ENCODE data around the gene RPL35.
"Not testable (repeated sequence)": the region's sequence is repeated elsewhere in the genome, so short reads cannot be mapped to it uniquely, and the experiment has no call there.

The RPL35 gene

DNA sequence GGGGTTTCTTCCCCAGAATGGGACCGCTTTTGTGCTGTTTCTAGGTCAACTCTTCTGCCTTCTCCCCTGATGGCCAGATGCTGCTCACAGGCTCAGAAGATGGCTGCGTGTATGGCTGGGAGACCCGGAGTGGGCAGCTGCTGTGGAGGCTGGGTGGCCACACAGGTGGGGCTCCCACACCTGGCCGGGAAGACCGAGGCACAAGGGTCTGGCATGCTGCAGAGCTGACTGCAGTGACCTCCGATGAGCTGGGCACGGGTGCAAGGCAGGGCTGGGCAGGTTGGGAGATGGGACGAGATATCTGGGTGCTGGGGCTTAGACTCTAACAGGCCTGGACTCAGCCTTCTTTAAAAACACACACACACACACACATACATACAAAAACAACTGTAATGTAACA is 7.6 kb downstream of the RPL35 start:
- TF ChIP-seq, protein P1, sequence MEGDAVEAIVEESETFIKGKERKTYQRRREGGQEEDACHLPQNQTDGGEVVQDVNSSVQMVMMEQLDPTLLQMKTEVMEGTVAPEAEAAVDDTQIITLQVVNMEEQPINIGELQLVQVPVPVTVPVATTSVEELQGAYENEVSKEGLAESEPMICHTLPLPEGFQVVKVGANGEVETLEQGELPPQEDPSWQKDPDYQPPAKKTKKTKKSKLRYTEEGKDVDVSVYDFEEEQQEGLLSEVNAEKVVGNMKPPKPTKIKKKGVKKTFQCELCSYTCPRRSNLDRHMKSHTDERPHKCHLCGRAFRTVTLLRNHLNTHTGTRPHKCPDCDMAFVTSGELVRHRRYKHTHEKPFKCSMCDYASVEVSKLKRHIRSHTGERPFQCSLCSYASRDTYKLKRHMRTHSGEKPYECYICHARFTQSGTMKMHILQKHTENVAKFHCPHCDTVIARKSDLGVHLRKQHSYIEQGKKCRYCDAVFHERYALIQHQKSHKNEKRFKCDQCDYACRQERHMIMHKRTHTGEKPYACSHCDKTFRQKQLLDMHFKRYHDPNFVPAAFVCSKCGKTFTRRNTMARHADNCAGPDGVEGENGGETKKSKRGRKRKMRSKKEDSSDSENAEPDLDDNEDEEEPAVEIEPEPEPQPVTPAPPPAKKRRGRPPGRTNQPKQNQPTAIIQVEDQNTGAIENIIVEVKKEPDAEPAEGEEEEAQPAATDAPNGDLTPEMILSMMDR (IDR thresholded peaks at IDR 0.05; ENCODE audit: control insufficient read depth, insufficient read depth, low read depth, low read length, missing control alignments) = no peak
- no peak overlapping the region for H3K4me3 ChIP-seq (ENCODE audit: control insufficient read depth, low read depth, low read length)
- no peak for DNase-seq (ENCODE audit: low read depth)

DNA sequence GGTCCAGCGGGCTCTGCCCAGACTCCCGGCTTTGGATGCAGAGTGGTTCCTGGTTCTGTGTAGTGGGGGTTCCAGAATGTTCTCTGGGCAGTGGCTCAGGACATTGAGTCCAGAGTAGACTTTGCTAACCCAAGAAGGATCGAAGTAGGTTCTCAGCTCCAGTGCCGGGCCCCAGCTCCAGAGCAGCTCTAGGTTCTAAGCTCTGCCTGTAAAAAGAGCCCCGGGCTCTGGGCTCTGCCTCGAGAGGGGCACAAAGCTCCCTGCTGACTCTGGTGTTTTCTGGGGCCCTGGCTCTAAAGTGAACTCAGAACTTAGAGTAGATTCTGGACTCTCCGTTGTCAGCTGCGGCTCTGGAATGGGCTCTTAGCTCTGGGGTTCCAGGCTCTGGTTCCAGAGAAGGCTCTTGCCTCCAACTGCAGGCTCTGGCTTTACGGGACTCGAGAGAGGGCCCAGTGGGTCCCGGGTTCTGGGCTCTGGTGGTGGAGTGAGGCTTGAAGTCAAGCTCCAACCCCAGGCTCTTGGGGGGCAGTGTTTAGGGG is 8.1 kb downstream of the RPL35 start:
- TF ChIP-seq, protein P1 (IDR thresholded peaks at IDR 0.05; ENCODE audit: control insufficient read depth, insufficient read depth, low read depth, low read length, missing control alignments) = no peak
- H3K4me3 ChIP-seq (ENCODE audit: control insufficient read depth, low read depth, low read length) = peak overlapping the region; percentile 37
- DNase-seq (ENCODE audit: low read depth) = no peak

DNA sequence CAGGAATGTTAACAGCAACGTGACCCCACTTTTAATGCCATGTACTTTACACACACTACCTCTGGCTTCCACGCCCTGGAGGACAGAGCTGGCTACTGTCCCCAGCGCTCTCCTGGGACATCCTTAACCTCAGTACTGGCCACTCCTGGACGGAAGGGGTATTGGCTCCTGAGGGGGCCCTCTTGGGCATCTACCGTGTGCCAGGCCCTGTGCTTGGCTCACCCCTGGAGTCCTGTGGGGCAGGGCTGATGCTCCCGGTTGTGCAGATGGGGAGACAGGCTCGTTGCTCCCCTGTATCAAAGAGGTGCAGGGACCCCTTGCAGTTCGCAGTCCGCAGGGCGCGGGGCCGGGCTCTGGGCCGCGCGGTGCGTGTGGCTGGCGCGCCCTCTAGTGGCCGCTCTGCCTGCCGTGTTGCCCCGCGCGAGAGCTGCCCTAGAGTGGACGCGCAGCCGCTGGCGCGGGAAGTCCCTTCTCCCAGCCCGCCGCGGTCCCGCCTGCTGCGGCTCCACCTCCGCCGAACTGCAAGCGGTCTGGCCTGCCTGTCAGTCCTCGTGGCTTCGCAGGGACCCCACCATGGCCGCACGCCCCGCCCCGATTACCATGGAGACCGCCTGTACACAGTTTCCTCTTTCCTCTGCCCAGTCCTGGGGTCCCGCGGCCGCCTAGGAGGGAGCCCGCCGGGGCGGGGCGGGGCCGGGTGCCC is 8.8 kb downstream of the RPL35 start, which contains the start of gene WDR38:
Gene WDR38 (plus strand): TSS at position 632 of the 703 bp plus-strand sequence. CDS start 72 bp downstream, outside the sequence.
- TF ChIP-seq, protein P1 (IDR thresholded peaks at IDR 0.05; ENCODE audit: control insufficient read depth, insufficient read depth, low read depth, low read length, missing control alignments) = peak; percentile 86
- DNase-seq (ENCODE audit: low read depth) = no peak
- peak within 1 kb of the TSS; percentile 37 for H3K4me3 ChIP-seq (ENCODE audit: control insufficient read depth, low read depth, low read length)

DNA sequence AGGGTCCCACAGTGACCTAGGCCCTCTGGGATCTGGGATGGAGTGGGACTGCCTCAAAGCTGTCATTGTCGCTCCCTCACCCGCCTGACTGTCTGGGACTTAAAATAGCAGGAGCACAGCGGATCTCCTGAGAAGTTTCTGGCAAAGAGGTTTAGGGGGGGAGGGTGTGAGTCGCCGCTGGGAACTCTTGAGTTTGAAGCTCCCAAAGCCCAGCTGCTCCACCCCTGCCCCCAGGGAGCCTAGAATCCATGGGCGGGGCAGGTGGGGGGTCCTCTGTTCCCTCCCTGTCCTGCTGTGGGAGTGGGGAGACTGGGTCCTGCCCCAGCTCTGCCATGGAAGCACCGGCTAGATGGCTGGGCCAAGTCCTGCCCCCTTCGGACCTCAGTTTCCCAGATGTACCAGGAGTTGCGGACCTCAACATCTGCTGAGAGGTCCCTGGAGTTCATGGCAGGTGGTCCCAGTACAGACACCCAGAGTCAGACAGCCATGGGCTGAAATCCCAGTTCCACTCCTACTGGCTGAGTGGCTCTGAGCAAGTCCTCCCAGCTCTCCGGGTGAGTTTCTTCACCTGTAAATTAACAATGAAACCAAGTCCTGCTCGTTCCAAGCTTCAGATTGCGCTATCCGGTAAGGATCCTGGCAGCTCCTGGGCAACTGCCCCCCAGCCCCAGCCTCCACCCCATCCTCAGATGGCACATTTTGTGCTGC is 9.5 kb downstream of the RPL35 start:
- TF ChIP-seq, protein P1 (IDR thresholded peaks at IDR 0.05; ENCODE audit: control insufficient read depth, insufficient read depth, low read depth, low read length, missing control alignments) = no peak
- no peak overlapping the region for H3K4me3 ChIP-seq (ENCODE audit: control insufficient read depth, low read depth, low read length)
- DNase-seq (ENCODE audit: low read depth) = no peak

DNA sequence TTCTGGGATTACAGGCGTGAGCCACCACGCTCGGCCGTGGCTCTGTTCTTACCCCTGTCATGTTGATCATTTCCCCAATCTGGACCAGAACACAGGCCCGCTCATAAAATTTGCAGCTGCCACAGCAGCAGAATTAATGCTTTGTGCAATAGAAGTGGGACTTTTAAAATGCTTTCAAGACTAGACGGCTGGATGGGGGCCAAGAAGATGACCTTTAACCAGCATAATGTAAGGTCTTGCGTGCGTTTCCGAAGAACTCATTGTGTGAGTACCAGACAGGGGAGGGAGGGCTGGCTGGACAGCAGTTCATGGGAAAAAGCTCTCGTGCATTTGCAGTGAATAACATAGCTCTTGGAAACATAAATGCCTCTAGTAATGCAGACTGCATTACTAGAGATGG is 12.0 kb downstream of the RPL35 start:
- DNase-seq (ENCODE audit: low read depth) = peak; percentile 71
- TF ChIP-seq, protein P1 (IDR thresholded peaks at IDR 0.05; ENCODE audit: control insufficient read depth, insufficient read depth, low read depth, low read length, missing control alignments) = no peak
- H3K4me3 ChIP-seq (ENCODE audit: control insufficient read depth, low read depth, low read length) = no peak overlapping the region

DNA sequence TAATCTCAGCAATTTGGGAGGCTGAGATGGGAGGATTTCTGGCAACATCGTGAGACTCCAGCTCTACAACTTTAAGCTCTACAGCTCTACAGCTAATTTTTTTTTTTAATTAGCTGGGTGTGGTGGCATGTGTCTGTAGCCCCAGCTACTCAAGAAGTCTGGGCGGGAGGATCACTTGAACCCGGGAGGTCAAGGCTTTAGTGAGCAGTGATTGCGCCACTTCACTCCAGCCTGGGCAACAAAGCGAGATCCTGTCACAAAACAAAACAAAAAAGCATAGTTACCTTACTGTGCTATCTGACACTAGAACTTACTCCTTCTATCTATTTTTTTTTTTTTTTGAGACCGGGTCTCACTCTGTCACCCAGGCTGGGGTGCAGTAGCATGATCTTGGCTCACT is 14.8 kb downstream of the RPL35 start:
- TF ChIP-seq, protein P1 (IDR thresholded peaks at IDR 0.05; ENCODE audit: control insufficient read depth, insufficient read depth, low read depth, low read length, missing control alignments) = no peak
- no peak for DNase-seq (ENCODE audit: low read depth)
- H3K4me3 ChIP-seq (ENCODE audit: control insufficient read depth, low read depth, low read length) = no peak overlapping the region

DNA sequence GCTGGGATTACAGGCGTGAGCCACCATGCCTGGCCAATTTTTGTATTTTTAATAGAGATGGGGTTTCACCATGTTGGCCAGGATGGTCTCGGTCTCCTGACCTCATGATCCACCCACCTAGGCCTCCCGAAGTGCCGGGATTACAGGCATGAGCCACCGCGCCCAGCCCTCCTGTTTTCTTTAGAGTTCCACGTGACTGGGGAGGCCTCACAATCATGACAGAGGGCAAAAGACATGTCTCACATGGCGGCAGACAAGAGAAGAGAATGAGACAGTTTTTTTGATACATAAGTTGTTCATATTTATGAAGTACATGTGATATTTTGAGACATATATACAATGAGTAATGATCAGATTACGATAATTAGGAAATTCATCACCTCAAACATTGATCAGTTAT is 15.3 kb downstream of the RPL35 start:
- not testable (repeated sequence) for DNase-seq (ENCODE audit: low read depth); H3K4me3 ChIP-seq (ENCODE audit: control insufficient read depth, low read depth, low read length)

Data from AG09309 (cell line).